ENCODE results near the gene RAP1GDS1.
A peak's percentile ranks its signal among the peaks of the same experiment; 100 is the strongest.

RAP1GDS1 gene

GRCh38 chr4:98242063-98242462, 19.1 kb upstream of the RAP1GDS1 start:
- no peak for TF ChIP-seq CTCF (conservative IDR thresholded peaks at IDR 0.05; ENCODE audit: control insufficient read depth, insufficient read depth, low read depth, low read length)

GRCh38 chr4:98242538-98242937, 18.6 kb upstream of the RAP1GDS1 start:
- no peak for TF ChIP-seq CTCF (conservative IDR thresholded peaks at IDR 0.05; ENCODE audit: control insufficient read depth, insufficient read depth, low read depth, low read length)
- no peak for DNase-seq (ENCODE audit: low read depth)
- H3K4me3 ChIP-seq (ENCODE audit: control insufficient read depth, low read depth, low read length) = no peak overlapping the region

More at GRCh38 chr4:98242063-98242462, 19.1 kb upstream of the RAP1GDS1 start:
- no peak overlapping the region for H3K4me3 ChIP-seq (ENCODE audit: control insufficient read depth, low read depth, low read length)
- no peak for DNase-seq (ENCODE audit: low read depth)

GRCh38 chr4:98245226-98245625, 16.0 kb upstream of the RAP1GDS1 start:
- DNase-seq (ENCODE audit: low read depth) = no peak
- no peak overlapping the region for H3K4me3 ChIP-seq (ENCODE audit: control insufficient read depth, low read depth, low read length)
- TF ChIP-seq CTCF (conservative IDR thresholded peaks at IDR 0.05; ENCODE audit: control insufficient read depth, insufficient read depth, low read depth, low read length) = no peak

GRCh38 chr4:98248934-98249333, 12.2 kb upstream of the RAP1GDS1 start:
- TF ChIP-seq CTCF (conservative IDR thresholded peaks at IDR 0.05; ENCODE audit: control insufficient read depth, insufficient read depth, low read depth, low read length) = no peak
- no peak for DNase-seq (ENCODE audit: low read depth)
- H3K4me3 ChIP-seq (ENCODE audit: control insufficient read depth, low read depth, low read length) = no peak overlapping the region

- no peak overlapping the region for H3K4me3 ChIP-seq (ENCODE audit: control insufficient read depth, low read depth, low read length)
- no peak for TF ChIP-seq CTCF (conservative IDR thresholded peaks at IDR 0.05; ENCODE audit: control insufficient read depth, insufficient read depth, low read depth, low read length)
- DNase-seq (ENCODE audit: low read depth) = no peak
Observed at GRCh38 chr4:98249831-98250230, 11.4 kb upstream of the RAP1GDS1 start.

GRCh38 chr4:98253499-98253898, 7.7 kb upstream of the RAP1GDS1 start:
- TF ChIP-seq CTCF (conservative IDR thresholded peaks at IDR 0.05; ENCODE audit: control insufficient read depth, insufficient read depth, low read depth, low read length) = no peak
- H3K4me3 ChIP-seq (ENCODE audit: control insufficient read depth, low read depth, low read length) = no peak overlapping the region
- no peak for DNase-seq (ENCODE audit: low read depth)

GRCh38 chr4:98260047-98260578, 1.1 kb upstream of the RAP1GDS1 start:
- peak; percentile 18 for DNase-seq (ENCODE audit: low read depth)
- peak overlapping the region; percentile 78 for H3K4me3 ChIP-seq (ENCODE audit: control insufficient read depth, low read depth, low read length)
- no peak for TF ChIP-seq CTCF (conservative IDR thresholded peaks at IDR 0.05; ENCODE audit: control insufficient read depth, insufficient read depth, low read depth, low read length)

Measured in fibroblast of mammary gland (primary cell).